WTC11 (cell line): Measurements from ENCODE around the gene AKT1. TPM values are rescaled to one million over a fixed set of nuclear protein-coding genes. Genes with fewer than 3 reads are reported as not detected.
A peak's percentile ranks its signal among the peaks of the same experiment; 100 is the strongest.

Experiments
- ATAC-seq: fragments of 200-7000 bp; cut with Tn5 transposase; 2 replicates; pipeline ENCODE4 v1.10.0; 2021; ENCODE audit warnings: mild to moderate bottlenecking, moderate library complexity
- CTCF ChIA-PET: fragments of 300-600 bp; sonication (Branson Sonifier 250); formaldehyde crosslinking; loops from one replicate; lab custom pipeline; 2021; ENCODE audit warnings: antibody characterized with exemption; lab: Charles Lee
- POLR2A ChIA-PET: fragments of 350-600 bp; sonication (Branson Sonifier 250); formaldehyde crosslinking; loops from one replicate; lab custom pipeline; 2021; ENCODE audit warnings: antibody characterized with exemption; lab: Charles Lee
- DNase-seq: peaks from one replicate; pipeline ENCODE4 v3.0.0; 2021; ENCODE audit warnings: low spot score
- H3K27ac Mint-ChIP-seq: 2 replicates; pipeline ENCODE4 v1.8.0; 2021; ENCODE audit warnings: mixed read lengths
- H3K27me3 Mint-ChIP-seq: 2 replicates; pipeline ENCODE4 v1.8.0; 2021; ENCODE audit warnings: low read depth, mild to moderate bottlenecking, moderate library complexity, mixed read lengths
- H3K36me3 Mint-ChIP-seq: 2 replicates; pipeline ENCODE4 v1.8.0; 2021; ENCODE audit warnings: mixed read lengths
- H3K4me1 Mint-ChIP-seq: 2 replicates; pipeline ENCODE4 v1.8.0; 2022; ENCODE audit warnings: mixed read lengths
- H3K4me3 Mint-ChIP-seq: 2 replicates; pipeline ENCODE4 v1.8.0; 2021; ENCODE audit warnings: mild to moderate bottlenecking, moderate library complexity, mixed read lengths
- H3K9me3 Mint-ChIP-seq: 2 replicates; pipeline ENCODE4 v1.8.0; 2021; ENCODE audit warnings: mixed read lengths
- ATF1 ChIP-seq: sonication (generic); formaldehyde crosslinking; IDR thresholded peaks from 2 replicates; pipeline ENCODE4 v1.8.1; 2023; ENCODE audit warnings: mild to moderate bottlenecking, moderate library complexity, missing genetic modification reagents
- CDX4 ChIP-seq: fragments of 250-450 bp; sonication (Bioruptor Pico); IDR thresholded peaks from 2 replicates; pipeline ENCODE4 v1.9.0; 2021; ENCODE audit warnings: moderate library complexity, mild to moderate bottlenecking, inconsistent platforms, borderline replicate concordance
- CREB1 ChIP-seq: sonication (generic); formaldehyde crosslinking; IDR thresholded peaks from 2 replicates; pipeline ENCODE4 v1.8.0; 2023; ENCODE audit warnings: mild to moderate bottlenecking, missing genetic modification reagents
- FOXK1 ChIP-seq: sonication (generic); formaldehyde crosslinking; IDR thresholded peaks from 2 replicates; pipeline ENCODE4 v1.8.0; 2022; ENCODE audit warnings: mild to moderate bottlenecking, moderate library complexity, missing genetic modification reagents
- GABPB1 ChIP-seq: sonication (generic); formaldehyde crosslinking; IDR thresholded peaks from 2 replicates; pipeline ENCODE4 v1.8.1; 2023; ENCODE audit warnings: mild to moderate bottlenecking, missing genetic modification reagents
- GRHL2 ChIP-seq: fragments of 250-450 bp; sonication (Bioruptor Pico); IDR thresholded peaks from 2 replicates; pipeline ENCODE4 v1.8.0; 2022; ENCODE audit warnings: mild to moderate bottlenecking, moderate library complexity; ENCODE audit not compliant: insufficient replicate concordance, severe bottlenecking
- NFATC4 ChIP-seq: fragments of 250-450 bp; sonication (Bioruptor Pico); IDR thresholded peaks from 2 replicates; pipeline ENCODE4 v1.9.0; 2021; ENCODE audit warnings: mild to moderate bottlenecking
- PRDM15 ChIP-seq: sonication (generic); formaldehyde crosslinking; IDR thresholded peaks from 2 replicates; pipeline ENCODE4 v1.8.0; 2022; ENCODE audit warnings: missing genetic modification reagents
- SMAD4 ChIP-seq: sonication (generic); formaldehyde crosslinking; IDR thresholded peaks from 2 replicates; pipeline ENCODE4 v1.8.0; 2022; ENCODE audit warnings: mild to moderate bottlenecking, missing genetic modification reagents
- USF1 ChIP-seq: sonication (generic); formaldehyde crosslinking; IDR thresholded peaks from 2 replicates; pipeline ENCODE4 v1.8.0; 2022; ENCODE audit warnings: mild to moderate bottlenecking, missing genetic modification reagents
- ZMAT4 ChIP-seq: fragments of 250-450 bp; sonication (Bioruptor Pico); IDR thresholded peaks from 2 replicates; pipeline ENCODE4 v1.9.0; 2021; ENCODE audit warnings: mild to moderate bottlenecking
- ZNF281 ChIP-seq: sonication (generic); formaldehyde crosslinking; IDR thresholded peaks from 2 replicates; pipeline ENCODE4 v1.8.0; 2023; ENCODE audit warnings: mild to moderate bottlenecking, missing genetic modification reagents
- ZNF512 ChIP-seq: sonication (generic); formaldehyde crosslinking; IDR thresholded peaks from 2 replicates; pipeline ENCODE4 v1.8.1; 2022; ENCODE audit warnings: missing genetic modification reagents, borderline replicate concordance
- total RNA-seq: library from RNA; stranded (reverse); gene quantifications from 3 replicates; pipeline ENCODE4 v1.2.3, GENCODE V29; 2021

The AKT1 gene
- total RNA-seq, 1 experiment from 2014 or later: 121 TPM

GRCh38 chr14:104752735-104753527 is 42.6 kb downstream of the AKT1 start, which contains the start of gene SIVA1 (continued):
- TF ChIP-seq ZNF512 (CRISPR knock-in tag) (0 out of 2 replicates have a peak, but pooled peaks have one; percentile 29), CREB1 (CRISPR knock-in tag) (peak; percentile 70; the same call in 1 of the 2 replicates), NFATC4 (CRISPR knock-in tag) (no peak), GABPB1 (CRISPR knock-in tag) (peak; percentile 40), PRDM15 (CRISPR knock-in tag) (no peak), GRHL2 (CRISPR knock-in tag) (no peak), ZNF281 (CRISPR knock-in tag) (0 out of 2 replicates have a peak, but pooled peaks have one; percentile 11), ATF1 (CRISPR knock-in tag) (no peak), CDX4 (no peak), ZMAT4 (CRISPR knock-in tag) (no peak), USF1 (CRISPR knock-in tag) (0 out of 2 replicates have a peak, but pooled peaks have one; percentile 6)
- TF ChIP-seq, all 79 proteins: peak for 24

- ATAC-seq (no peak), DNase-seq (no peak)
- peak overlapping the region; percentile 95 for H3K4me3 Mint-ChIP-seq
- H3K4me1 Mint-ChIP-seq: peaks cover 11% of the 10 kb centered on the region
- H3K9me3 Mint-ChIP-seq: peaks cover 22% of the 10 kb centered on the region
- TF ChIP-seq FOXK1 (CRISPR knock-in tag): 0 out of 2 replicates have a peak, but pooled peaks have one; percentile 23
- TF ChIP-seq SMAD4 (CRISPR knock-in tag): no peak
- ChIA-PET POLR2A (interaction anchor here (1.0 to 2.1 kb wide), 5 partner anchors 16 to 73 kb away, joined by 3 to 10 read pairs (median 4); partner anchors contain the start of gene ZBTB42), CTCF (interaction anchor here (0.6 to 3.4 kb wide), 23 partner anchors 10 to 218 kb away, joined by 3 to 62 read pairs (median 5); no protein-coding TSS in a partner anchor)
- no peak overlapping the region; the same call in 1 of the 2 replicates for H3K27ac Mint-ChIP-seq
- H3K36me3 Mint-ChIP-seq: peaks cover 28% of the 10 kb centered on the region
- H3K27me3 Mint-ChIP-seq: peaks cover 14% of the 10 kb centered on the region
Observed at GRCh38 chr14:104752423-104752734, 43.2 kb downstream of the AKT1 start.
